RWPE2 (cell line): ENCODE results near the gene RHOJ.

ENCODE experiments used
- ATAC-seq: fragments of 200-7000 bp; cut with Tn5 transposase; 3 replicates; pipeline ENCODE4 v1.9.1; 2021; ENCODE audit warnings: low read depth
- DNase-seq: peaks from one replicate; pipeline ENCODE4 v3.0.0-alpha.2; 2020; ENCODE audit warnings: low spot score
- H3K27ac ChIP-seq: fragments of 450-650 bp; 2 replicates; pipeline ENCODE4 v1.5.1; 2017; ENCODE audit warnings: mild to moderate bottlenecking; ENCODE audit not compliant: poor library complexity, severe bottlenecking
- H3K27me3 ChIP-seq: fragments of 250-450 bp; sonication (Bioruptor Pico); 2 replicates; pipeline ENCODE4 v1.5.1; 2021; ENCODE audit warnings: mild to moderate bottlenecking, moderate library complexity; ENCODE audit not compliant: insufficient read depth, poor library complexity, severe bottlenecking
- H3K36me3 ChIP-seq: fragments of 250-450 bp; sonication (Bioruptor Pico); 2 replicates; pipeline ENCODE4 v1.5.1; 2020; ENCODE audit warnings: low read depth, mild to moderate bottlenecking, moderate library complexity
- H3K4me1 ChIP-seq: fragments of 250-450 bp; sonication (Bioruptor Pico); 2 replicates; pipeline ENCODE4 v1.5.1; 2021; ENCODE audit warnings: mild to moderate bottlenecking, moderate library complexity; ENCODE audit not compliant: insufficient read depth, poor library complexity, severe bottlenecking
- H3K4me3 ChIP-seq: fragments of 250-450 bp; sonication (Bioruptor Pico); 2 replicates; pipeline ENCODE4 v1.5.1; 2021; ENCODE audit warnings: mild to moderate bottlenecking, moderate library complexity; ENCODE audit not compliant: severe bottlenecking
- H3K9me3 ChIP-seq: fragments of 250-450 bp; sonication (Bioruptor Pico); 2 replicates; pipeline ENCODE4 v1.5.1; 2021; ENCODE audit warnings: mild to moderate bottlenecking, moderate library complexity; ENCODE audit not compliant: severe bottlenecking
- CTCF ChIP-seq: fragments of 450-650 bp; IDR thresholded peaks from one replicate; pipeline ENCODE4 v1.5.1; 2017; ENCODE audit warnings: mild to moderate bottlenecking, moderate library complexity; ENCODE audit not compliant: poor library complexity, severe bottlenecking

RHOJ gene

DNA sequence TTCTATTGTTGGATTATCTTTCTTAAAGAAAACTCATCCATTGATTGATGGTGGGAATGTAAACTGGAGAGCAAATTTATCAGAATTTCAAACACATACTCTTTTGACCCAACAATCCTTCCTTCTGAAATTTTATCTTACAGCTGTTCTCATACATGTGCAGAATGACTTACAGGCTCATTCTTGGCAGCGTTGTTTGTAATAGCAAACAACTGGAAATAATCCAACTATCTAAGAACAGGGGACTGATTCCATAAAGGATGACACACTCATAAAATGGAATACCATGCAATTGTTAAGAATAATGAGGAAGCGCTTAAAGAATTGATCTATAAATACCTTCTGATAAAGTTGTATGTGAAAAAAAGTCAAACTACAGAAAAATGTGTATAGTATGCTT lies 24.0 kb downstream of the RHOJ start:
- H3K4me1 ChIP-seq: no peaks in the 10 kb centered on the region
- TF ChIP-seq CTCF: no peak
- DNase-seq (no peak), ATAC-seq (no peak)
- no peaks in the 10 kb centered on the region for H3K9me3 ChIP-seq
- H3K27ac ChIP-seq: no peak overlapping the region
- H3K4me3 ChIP-seq: no peak overlapping the region
- H3K27me3 ChIP-seq: peaks cover 4% of the 10 kb centered on the region
- H3K36me3 ChIP-seq: no peaks in the 10 kb centered on the region

DNA sequence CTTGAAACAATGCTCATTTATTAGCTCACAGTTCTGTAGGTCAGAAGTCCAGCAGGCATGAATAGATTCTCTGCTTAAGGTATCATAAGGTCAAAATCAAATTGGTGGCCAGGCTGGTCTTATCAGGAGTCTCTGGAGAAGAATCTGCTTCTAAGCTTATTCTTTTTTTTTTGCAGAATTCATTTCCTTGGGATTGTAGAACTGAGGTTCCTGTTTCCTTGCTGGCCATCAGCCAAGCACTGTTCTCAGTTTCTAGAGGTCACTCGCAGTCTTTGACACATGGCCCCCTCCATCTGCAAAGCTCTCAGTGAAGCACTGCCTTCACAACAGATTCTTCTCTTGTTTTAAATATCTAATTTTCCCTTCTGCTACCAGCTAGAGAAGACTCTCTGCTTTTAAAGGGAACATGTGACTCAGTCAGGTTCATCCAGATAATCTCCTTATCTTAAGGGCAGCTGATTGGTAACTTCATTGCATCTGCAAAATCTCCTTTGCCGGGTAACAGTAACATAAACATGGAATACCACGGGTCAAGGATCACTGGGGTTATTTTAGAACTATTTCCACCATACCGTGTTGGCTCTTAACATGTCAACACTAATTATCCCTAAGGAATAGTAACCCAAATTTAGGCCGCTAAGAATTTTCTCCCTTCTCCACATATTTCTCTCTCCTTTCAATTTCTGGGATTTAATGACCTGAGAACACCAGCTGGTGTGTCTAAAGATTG lies 25.3 kb downstream of the RHOJ start:
- no peak for TF ChIP-seq CTCF
- ATAC-seq: no peak

GRCh38 chr14:63231766-63232165 lies 27.5 kb downstream of the RHOJ start:
- Histone ChIP-seq H3K4me1 (no peaks in the 10 kb centered on the region), H3K27ac (no peak overlapping the region), H3K27me3 (peaks cover 3% of the 10 kb centered on the region), H3K9me3 (no peaks in the 10 kb centered on the region), H3K36me3 (no peaks in the 10 kb centered on the region), H3K4me3 (no peak overlapping the region)
- ATAC-seq (no peak), DNase-seq (no peak)
- TF ChIP-seq CTCF: no peak

More for the DNA sequence above, 25.3 kb downstream of the RHOJ start:
- no peak for DNase-seq
- Histone ChIP-seq H3K4me3 (no peak overlapping the region), H3K9me3 (no peaks in the 10 kb centered on the region), H3K36me3 (no peaks in the 10 kb centered on the region), H3K4me1 (no peaks in the 10 kb centered on the region), H3K27ac (no peak overlapping the region), H3K27me3 (no peaks in the 10 kb centered on the region)

- H3K4me1 ChIP-seq: no peaks in the 10 kb centered on the region
- no peak overlapping the region for H3K27ac ChIP-seq
- TF ChIP-seq CTCF: no peak
- ATAC-seq (no peak), DNase-seq (no peak)
- no peak overlapping the region for H3K4me3 ChIP-seq
- H3K27me3 ChIP-seq: peaks cover 3% of the 10 kb centered on the region
- no peaks in the 10 kb centered on the region for H3K36me3 ChIP-seq
- no peaks in the 10 kb centered on the region for H3K9me3 ChIP-seq
Measured at GRCh38 chr14:63237791-63238190, 33.5 kb downstream of the RHOJ start.

GRCh38 chr14:63240221-63240620 lies 36.0 kb downstream of the RHOJ start:
- Histone ChIP-seq H3K27me3 (peaks cover 3% of the 10 kb centered on the region), H3K36me3 (no peaks in the 10 kb centered on the region), H3K9me3 (no peaks in the 10 kb centered on the region), H3K4me1 (no peaks in the 10 kb centered on the region), H3K4me3 (no peak overlapping the region), H3K27ac (no peak overlapping the region)
- ATAC-seq (no peak), DNase-seq (no peak)
- TF ChIP-seq CTCF: no peak
